NCI-H226 (cell line): ENCODE results near the gene HERC5.
"Not testable (repeated sequence)": the region's sequence is repeated elsewhere in the genome, so short reads cannot be mapped to it uniquely, and the experiment has no call there.

Experiments used
- DNase-seq: peaks from one replicate; pipeline ENCODE4 v3.0.0-alpha.2; 2015

Gene HERC5

DNA sequence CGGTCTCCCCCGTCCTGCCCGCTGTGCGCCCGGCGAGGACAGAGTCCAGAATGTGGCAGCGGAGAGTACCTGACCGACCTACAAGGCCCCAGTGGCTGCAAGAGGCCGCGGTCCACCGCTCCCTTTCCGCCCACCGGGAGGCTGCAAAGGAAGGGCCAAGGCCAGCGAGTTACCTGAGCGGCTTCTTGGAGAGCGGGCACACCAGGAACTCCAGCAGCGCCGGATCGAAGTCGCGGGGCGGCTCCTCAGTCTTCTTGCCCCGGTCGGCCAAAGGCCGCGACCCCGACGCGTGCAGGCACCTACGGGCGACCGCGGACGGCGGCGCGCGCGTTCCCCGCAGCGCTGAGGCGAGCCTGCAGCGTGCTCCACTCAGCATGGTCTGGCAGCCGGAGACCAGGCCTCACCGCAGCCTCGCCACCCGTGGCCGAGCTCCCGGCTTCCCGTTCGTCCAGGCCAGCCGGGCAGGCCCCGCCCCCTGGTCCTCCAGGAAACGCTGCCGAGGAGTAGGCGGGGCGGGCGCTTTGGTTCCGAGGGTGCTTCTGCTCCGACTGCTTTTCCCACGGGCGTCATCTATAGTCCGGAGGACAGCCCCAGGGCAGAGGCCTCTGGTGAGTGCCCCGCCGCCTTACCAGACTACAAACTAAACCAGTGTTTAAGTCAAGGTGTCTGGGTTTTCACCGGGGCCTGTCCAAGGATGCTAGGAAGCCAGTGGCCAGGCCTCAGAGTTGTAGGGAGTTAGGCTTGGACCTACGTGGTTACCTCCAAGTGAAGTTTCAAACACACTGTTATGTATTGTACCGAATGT, 66.6 kb downstream of the HERC5 start, which contains the start of gene PYURF:
TSS of gene PYURF (minus strand) at position 452 of the 805 bp plus-strand sequence. CDS start at position 376, 76 bp downstream.
- DNase-seq, result peak; percentile 91

GRCh38 chr4:88524171-88524570, 67.3 kb downstream of the HERC5 start:
- no peak for DNase-seq

DNA sequence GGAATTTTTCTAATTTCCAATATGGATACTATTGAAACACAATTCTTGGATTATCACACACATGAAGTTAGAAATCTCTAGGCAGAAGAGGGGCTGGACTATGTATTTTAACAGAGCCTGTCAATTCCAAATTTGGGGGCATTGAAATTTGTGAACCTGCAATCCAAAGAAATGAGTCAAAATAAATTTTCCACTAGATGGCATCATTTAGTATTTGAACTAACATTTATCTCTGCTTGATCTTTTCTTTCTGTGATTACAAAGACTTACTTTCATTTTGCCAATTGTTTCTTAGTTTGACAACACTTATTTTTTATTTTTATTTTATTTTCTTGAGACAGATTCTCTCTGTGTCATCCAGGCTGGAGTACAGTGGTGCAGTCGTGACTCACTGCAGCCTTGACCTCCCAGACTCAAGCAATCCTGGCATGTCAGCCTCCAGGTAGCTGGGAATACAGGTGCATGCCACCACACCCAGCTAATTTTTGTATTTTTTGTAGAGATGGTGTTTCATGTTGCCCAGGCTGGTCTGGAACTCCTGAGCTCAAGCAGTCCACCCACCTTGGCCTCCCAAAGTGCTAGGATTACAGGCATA, 69.4 kb downstream of the HERC5 start:
- no peak for DNase-seq

DNA sequence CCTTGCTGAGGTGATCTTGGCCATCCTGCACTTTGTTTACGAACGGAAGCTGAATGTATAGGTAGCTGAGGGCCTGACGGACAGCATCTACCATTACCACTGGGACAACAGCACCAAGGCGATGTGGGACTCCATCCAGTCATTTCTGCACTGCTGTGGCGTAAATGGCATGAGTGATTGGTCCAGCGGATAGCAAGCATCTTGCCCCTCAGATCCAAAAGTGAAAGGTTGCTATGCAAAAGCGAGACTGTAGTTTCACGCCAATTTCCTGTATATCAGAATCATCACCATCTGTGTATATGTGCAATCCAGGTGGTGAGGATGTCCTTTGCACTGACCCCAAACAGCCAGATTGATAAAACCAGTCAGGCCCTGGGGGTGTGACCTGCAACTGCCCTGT, 70.9 kb downstream of the HERC5 start:
- no peak for DNase-seq

DNA sequence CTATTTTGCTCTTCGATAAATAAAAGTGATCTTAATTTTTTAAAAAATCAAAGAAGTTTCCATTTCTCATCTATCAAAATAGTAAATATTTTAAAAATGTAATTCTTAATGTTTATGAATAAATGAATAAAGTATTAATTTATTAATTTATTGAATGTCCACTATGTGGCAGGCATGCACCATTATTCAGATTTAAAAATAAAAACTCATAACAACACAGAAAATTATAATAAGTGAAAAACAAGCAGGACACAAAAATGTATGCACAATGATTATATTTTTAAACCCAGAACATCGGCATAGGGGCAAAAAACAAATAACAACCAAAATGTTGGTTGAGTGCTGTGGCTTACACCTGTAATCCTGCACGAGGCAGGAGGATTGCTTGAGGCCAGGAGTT, 71.9 kb downstream of the HERC5 start:
- no peak for DNase-seq

GRCh38 chr4:88531549-88531948, 74.6 kb downstream of the HERC5 start:
- DNase-seq, result no peak

DNA sequence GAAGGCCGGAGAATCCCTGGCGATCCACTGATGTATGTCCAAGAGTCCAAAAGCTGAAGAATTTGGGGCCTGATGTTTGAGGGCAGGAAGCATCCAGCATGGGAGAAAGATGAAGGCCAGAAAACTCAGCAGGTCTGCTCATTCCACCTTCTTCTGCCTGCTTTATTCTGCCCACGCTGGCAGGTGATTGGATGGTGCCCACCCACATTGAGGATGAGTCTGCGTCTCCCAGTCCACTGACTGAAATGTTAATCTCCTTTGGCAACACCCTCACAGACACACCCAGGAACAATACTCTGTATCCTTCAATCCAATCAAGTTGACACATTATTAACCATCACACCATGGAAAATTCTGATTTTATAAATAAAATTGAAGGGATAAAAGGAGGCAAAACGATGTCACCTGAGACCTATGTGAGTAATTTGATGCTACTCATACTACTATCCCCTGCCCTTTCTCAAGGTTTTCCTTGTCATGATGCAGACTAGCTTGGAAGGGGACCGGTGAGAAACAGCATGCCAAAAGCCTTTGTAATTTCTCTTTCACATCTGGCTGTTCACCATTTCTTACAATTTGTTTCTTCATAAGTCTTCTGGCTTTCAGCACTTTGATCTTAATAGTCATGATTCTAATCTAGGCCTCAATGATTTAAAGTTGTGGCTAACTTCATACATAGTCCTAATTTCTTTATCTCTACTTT, 76.3 kb downstream of the HERC5 start:
- no peak for DNase-seq

DNA sequence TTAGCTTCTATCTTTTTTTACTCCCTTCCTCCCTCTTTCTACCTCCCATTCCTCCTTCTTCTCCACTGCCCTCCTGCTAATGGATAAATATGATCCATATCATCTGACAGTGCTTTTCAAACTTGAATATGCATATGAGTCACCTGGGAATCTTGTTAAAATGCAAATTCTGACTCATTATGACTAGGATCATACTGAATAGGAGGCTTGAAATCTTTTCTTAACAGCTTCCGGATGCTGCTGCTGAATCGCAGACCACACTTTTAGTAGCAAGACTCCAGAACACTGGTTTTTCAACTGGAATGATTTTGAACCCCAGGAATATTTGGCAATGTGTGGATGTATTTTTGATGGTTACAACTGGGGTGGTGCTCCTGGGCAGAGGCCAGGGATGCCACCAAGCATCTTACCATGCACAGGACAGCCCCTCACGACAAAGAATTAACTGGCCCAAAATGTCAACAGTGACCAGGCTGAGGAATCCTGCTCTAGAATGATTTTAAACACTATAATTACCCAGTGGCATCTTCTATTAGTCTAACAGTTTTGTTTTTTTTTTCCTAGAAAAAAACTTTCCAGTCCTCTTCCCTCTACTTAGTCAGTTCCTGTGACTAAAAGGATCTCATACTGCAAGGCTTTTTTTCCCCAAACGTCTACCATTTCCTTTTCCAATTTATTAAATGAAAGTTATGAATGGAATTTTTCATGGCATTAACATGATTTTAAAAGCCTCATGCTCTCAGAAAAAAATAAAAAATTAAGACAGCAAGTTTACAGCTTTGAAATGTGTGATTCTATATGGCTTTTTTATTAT, 77.2 kb downstream of the HERC5 start:
- peak; percentile 62 for DNase-seq

DNA sequence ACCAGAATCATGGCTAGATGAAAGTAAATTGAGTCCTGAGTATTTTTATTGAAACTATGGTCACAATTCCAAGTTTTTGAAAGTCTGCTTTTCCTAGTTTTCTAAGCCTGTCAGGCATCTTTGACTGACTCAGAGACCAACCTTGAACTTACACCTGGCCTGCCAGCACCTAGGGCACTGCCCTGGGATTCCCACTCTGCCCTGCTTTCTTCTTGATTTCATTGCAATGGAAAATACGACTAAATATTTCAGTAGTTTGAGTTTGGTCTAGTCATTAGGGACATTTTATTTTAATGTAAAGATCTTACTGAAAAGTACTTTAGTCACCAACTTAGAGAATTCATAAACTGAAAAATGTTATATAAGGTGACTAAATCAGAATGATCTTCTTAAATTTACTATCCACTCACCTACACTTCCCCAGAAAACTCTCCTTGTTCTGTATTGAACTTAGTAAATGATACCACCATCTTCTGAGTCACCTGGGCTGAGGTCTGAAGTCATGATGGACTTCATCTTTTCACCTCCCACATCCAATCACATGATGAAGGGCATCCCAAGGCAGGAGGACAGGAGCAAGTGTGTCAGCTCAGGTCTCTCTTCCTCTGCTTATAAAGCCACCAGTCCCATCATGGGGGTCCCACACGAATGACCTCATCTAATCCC, 78.3 kb downstream of the HERC5 start:
- no peak for DNase-seq

GRCh38 chr4:88537709-88538108, 80.8 kb downstream of the HERC5 start:
- DNase-seq, result no peak

DNA sequence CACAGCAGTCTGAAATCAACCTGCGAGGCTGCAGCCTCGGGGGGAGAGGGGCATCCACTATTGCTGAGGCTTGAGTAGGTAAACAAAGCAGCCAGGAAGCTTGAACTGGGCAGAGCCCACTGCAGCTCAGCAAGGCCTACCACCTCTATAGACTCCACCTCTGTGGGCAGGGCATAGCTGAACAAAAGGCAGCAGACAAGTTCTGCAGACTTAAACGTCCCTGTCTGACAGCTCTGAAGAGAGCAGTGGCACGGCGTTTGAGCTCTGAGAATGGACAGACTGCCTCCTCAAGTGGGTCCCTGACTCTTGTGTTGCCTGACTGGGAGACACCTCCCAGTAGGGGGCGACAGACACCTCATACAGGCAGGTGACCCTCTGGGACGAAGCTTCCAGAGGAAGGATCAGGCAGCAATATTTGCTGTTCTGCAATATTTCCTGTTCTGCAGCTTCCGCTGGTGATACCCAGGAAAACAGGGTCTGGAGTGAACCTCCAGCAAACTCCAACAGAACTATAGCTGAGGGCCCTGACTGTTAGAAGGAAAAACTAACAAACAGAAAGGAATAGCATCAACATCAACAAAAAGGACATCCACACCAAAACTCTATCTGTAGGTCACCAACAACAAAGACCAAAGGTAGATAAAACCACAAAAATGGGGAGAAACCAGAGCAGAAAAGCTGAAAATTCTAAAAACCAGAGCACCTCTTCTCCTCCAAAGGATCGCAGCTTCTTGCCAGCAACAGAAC, 82.6 kb downstream of the HERC5 start:
- not testable (repeated sequence) for DNase-seq

GRCh38 chr4:88549815-88550214, 92.9 kb downstream of the HERC5 start:
- no peak for DNase-seq
